ENCODE measurements around the gene SERPINF2.
"Not testable (repeated sequence)": the region's sequence is repeated elsewhere in the genome, so short reads cannot be mapped to it uniquely, and the experiment has no call there.

Gene SERPINF2

GRCh38 chr17:1762901-1763898 is 20.5 kb downstream of the SERPINF2 start:
- peak; percentile 40 for DNase-seq (ENCODE audit: low read depth)

GRCh38 chr17:1764284-1764683 is 21.6 kb downstream of the SERPINF2 start:
- DNase-seq (ENCODE audit: low read depth) = no peak

DNA sequence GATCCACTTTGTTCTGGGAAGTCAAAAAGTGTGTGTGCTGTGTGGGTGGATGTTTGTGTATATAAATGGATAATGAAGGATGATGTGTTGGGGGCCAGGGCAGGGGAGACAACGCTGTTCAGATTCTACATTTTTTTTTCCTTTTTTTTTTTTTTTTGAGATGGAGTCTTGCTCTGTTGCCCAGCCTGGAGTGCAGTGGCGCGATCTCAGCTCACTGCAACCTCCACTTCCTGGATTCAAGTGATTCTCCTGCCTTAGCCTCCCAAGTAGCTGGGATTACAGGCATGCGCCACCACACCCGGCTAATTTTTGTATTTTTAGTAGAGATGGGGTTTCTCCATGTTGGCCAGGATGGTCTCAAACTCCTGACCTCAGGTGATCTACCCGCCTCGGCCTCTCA is 22.0 kb downstream of the SERPINF2 start:
- not testable (repeated sequence) for DNase-seq (ENCODE audit: low read depth)

DNA sequence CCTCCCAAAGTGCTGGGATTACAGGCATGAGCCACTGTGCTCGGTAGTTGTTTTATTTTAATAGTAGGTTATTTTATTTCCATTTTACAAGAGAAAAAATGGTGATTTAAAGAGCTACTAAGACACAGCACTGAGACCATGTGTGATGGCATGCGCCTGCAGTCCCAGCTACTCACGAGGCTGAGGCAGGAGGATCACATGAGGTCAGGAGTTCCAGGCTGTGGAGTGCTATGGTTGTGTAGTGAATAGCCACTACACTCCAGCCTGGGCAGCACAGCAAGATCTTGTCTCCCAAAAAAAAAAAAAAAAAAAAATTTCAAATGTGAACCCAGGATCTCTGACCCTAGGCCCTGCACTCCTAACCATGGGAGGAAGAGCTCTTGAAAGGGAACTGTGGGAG is 22.9 kb downstream of the SERPINF2 start:
- DNase-seq (ENCODE audit: low read depth) = no peak

DNA sequence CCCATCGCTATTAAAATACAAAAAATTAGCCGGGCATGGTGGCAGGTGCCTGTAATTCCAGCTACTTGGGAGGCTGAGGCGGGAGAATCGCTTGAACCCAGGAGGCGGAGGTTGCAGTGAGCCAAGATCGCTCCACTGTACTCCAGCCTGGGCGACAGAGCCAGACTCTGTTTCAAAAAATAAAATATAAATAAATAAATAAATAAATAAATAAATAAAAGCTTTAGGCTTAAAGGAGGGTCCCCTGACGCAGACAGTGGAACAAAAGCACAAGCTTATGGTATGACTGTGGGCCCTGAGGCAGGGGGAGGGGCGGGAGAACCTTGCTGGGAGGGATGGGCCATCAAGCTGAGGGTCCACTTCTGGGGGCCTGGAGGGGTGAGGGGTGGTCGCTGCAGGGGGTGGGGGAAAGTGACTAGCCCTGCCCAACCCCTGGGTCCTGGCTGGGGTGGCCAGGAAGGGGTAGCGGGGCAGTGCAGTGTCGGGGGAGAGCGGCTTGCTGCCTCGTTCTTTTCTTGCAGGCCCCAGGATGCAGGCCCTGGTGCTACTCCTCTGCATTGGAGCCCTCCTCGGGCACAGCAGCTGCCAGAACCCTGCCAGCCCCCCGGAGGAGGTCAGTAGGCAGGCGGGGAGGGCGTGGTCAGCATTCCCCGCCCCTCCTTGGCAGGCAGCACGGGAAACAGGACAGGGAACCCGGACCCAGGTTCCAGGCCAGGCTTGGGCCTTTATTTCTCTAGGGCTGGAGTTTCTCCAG is 23.9 kb downstream of the SERPINF2 start:
- no peak for DNase-seq (ENCODE audit: low read depth)

DNA sequence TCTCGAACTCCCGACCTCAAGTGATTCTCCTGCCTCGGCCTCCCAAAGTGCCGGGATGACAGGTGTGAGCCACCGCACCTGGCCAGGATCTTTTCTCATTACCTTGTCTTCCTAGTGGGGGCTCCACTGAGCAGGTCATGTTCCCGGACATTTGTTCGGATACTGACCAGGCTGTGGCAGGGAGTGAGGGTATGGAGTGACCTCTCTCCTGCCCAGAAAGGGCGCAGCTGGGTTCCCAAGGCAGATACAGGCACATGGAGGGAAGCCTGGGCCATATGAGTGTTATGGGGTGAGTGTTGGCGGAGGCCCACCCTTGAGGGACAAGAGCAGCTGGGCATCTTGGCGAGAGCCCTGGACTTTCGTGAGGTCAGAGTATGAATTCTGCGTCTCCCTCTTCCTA is 24.7 kb downstream of the SERPINF2 start:
- no peak for DNase-seq (ENCODE audit: low read depth)

DNA sequence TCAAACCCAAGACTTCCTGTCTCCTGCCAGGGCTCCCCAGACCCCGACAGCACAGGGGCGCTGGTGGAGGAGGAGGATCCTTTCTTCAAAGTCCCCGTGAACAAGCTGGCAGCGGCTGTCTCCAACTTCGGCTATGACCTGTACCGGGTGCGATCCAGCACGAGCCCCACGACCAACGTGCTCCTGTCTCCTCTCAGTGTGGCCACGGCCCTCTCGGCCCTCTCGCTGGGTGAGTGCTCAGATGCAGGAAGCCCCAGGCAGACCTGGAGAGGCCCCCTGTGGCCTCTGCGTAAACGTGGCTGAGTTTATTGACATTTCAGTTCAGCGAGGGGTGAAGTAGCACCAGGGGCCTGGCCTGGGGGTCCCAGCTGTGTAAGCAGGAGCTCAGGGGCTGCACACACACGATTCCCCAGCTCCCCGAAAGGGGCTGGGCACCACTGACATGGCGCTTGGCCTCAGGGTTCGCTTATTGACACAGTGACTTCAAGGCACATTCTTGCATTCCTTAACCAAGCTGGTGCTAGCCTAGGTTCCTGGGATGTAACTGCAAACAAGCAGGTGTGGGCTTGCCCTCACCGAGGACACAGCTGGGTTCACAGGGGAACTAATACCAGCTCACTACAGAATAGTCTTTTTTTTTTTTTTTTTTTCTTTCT is 27.3 kb downstream of the SERPINF2 start:
- no peak for DNase-seq (ENCODE audit: low read depth)

DNA sequence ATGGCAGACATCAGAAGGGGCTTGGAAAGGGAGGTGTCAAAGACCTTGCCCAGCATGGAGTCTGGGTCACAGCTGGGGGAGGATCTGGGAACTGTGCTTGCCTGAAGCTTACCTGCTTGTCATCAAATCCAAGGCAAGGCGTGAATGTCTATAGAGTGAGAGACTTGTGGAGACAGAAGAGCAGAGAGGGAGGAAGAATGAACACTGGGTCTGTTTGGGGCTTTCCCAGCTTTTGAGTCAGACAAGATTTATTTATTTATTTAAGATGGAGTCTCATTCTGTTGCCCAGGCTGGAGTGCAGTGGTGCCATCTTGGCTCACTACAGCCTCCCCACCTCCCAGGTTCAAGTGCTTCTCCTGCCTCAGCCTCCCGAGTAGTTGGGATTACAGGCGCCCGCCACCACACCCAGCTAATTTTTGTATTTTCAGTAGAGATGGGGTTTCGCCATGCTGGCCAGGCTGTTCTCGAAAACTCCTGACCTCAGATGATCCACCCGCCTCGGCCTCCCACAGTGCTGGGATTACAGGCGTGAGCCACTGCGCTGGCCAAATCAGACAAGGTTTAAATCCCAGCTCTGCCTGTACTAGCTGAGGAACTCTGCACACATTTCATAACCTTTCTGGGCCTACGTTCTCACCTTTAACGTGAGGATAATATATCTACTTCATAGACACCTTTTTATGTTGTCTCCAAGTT is 30.5 kb downstream of the SERPINF2 start:
- peak; percentile 57 for DNase-seq (ENCODE audit: low read depth)

DNA sequence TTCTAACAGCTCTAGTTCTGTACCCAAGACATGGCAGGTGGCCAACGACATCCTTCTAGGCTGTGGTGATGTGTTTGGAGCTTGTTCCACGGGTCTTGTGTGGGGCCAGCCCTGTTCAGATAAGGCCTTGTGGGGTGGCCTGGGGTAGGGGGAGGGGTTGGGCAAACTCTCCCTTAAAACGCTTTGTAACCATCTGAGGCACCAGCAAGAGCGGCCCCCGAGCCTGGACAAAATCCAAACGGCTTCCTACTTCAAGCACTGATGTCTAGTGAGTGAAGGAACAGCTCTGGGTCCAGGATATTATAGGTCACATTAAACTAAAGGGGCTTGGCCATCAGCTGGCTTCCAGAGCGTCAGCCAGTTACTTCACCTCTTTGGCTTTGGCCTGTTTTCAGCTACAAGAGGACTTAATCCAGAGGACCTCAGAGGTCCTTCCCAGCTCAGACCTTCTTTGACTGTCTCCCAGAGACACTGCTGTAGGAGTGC is 31.1 kb downstream of the SERPINF2 start:
- DNase-seq (ENCODE audit: low read depth) = no peak

DNA sequence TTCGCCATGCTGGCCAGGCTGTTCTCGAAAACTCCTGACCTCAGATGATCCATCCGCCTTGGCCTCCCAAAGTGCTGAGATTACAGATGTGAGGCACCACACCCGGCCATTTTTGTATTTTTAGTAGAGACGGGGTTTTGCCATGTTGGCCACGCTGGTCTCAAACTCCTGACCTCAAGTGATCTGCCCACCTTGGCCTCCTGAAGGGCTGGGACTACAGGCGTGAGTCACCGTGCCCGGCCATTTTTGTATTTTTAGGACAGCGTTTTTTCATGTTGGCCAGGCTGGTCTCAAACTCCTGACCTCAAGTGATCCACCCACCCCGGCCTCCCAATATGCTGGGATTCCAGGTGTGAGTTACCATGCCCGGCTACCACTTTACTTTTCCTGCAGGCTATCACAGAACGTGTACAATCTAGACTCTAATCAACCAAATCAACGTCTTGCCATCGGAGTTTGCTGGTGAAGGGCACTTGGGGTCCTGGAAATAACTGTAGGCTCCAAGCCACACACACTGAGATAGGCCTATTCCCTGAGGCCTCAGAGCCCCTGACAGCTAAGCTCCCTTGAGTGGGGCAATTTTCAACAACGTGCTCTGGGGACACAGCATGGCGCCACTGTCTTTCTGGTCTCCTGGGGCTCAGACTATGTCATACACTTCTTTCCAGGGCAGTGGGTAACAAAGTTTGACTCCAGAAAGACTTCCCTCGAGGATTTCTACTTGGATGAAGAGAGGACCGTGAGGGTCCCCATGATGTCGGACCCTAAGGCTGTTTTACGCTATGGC is 31.9 kb downstream of the SERPINF2 start:
- DNase-seq (ENCODE audit: low read depth) = no peak

DNA sequence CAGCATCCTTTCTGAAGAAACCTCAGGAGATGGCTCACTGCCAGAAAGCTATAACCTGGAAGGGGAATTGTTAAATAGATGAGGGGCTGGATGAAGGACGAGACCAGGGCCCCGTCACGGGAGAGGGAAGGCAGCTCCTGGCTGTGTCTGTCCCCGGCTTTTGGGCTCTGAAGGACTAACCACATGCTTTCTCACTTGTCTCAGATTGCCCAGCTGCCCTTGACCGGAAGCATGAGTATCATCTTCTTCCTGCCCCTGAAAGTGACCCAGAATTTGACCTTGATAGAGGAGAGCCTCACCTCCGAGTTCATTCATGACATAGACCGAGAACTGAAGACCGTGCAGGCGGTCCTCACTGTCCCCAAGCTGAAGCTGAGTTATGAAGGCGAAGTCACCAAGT is 33.7 kb downstream of the SERPINF2 start:
- DNase-seq (ENCODE audit: low read depth) = no peak

DNA sequence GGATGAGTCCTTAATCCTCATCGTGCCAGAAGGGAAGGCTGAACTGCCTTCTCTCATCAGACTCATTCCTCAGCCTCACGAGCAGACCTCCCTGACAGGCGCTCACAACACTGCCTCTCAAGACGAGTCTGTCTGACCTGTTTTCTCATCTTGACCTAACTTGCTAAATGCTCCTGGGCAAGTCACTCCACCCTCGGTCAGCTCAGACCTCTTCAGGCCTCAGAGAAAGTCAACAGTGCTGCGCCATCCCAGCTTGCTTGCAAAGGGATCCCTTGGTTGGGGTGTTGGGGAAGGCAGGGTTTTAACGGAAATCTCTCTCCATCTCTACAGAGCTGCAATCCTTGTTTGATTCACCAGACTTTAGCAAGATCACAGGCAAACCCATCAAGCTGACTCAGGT is 34.2 kb downstream of the SERPINF2 start:
- DNase-seq (ENCODE audit: low read depth) = no peak

DNA sequence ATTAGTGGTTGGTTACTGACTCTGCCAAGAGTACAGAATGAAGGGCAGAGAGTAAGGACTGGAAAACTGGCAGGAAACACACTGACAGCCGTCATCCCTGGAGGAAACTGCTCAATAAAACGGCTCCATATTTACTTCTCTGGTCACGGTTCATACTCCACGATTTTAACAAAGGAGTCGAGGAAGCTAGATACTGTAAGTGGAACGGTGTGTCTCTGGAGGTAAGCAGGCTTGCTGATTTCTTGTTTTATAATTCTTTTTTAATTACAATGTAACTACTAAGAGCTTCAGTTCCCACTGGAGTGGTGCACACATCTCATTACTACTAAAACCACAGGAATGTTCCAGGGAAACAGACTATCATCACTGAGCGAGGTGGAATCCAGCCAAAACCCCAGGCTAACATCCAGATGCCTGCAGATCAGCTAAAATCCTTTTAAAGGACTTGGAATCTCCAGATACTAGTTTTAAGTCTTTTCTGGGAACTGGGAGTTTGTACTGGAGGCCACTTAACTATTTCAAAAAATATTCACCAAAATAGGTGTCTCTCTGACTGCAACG is 37.0 kb downstream of the SERPINF2 start:
- peak; percentile 92 for DNase-seq (ENCODE audit: low read depth)

GRCh38 chr17:1782171-1782567 is 39.5 kb downstream of the SERPINF2 start:
- no peak for DNase-seq (ENCODE audit: low read depth)

- DNase-seq (ENCODE audit: low read depth) = no peak
Measured at GRCh38 chr17:1783271-1783670, 40.6 kb downstream of the SERPINF2 start.

DNA sequence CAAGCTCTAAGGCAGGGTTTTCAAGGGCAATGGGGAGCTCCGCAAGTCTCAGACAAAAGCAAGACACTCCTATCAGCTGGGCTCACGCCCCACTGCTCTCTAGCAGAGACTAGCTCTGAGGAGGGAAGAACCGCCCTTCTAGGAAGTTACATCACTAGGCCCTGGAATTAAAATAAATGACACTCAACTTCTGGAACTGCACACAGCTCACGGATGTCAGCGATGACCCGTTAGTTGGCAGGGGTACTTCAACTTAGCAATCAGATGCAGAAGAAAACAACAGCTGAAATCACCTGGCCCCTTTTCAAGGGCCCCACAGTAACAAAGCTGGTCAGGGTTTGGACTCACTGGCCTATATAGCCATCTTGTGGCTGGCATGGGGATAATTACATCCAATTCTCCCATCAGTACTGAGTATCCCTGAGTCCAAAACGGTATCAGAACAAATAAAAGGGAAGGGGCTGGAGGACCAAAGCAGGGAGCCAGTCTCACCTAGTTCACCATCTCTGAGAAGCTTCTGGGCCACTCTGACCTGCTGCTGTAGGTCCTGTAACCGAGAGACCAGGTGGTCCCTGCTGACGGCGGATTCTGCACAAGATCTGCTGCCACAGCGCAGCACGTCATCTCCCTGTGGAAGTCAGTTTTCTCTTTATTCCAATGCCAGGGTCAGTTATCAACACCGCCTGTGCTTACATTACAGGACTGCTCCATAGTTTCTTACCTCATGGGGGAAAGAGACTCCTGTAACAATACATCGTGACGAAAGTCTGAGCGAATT is 41.4 kb downstream of the SERPINF2 start:
- peak; percentile 68 for DNase-seq (ENCODE audit: low read depth)

DNA sequence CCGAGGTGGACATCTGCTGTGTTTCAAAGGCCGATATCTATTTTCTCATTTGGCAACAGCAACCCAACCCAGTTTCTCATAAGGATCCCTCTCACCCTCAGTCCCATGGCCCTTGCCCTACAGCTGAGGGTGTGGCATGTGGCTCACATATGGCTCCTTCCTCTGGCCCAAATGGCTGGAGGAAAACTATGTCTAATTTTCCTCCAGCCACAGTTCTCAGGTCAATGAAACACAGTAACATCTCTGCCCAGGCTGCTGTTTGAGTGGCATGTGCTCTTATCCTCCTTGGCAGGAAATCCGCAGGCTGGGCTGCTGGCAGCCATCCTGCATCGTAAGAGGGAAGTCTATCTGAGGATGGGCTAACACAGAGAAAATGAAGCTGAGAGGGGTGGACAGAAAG is 43.3 kb downstream of the SERPINF2 start:
- no peak for DNase-seq (ENCODE audit: low read depth)

GRCh38 chr17:1786708-1787107 is 44.0 kb downstream of the SERPINF2 start:
- DNase-seq (ENCODE audit: low read depth) = no peak

- peak; percentile 97 for DNase-seq (ENCODE audit: low read depth)
Measured at GRCh38 chr17:1787301-1787902, 44.7 kb downstream of the SERPINF2 start.
